ENCODE data around the gene NOTCH2NLA.
"Not testable (repeated sequence)": the region's sequence is repeated elsewhere in the genome, so short reads cannot be mapped to it uniquely, and the experiment has no call there.

The NOTCH2NLA gene

DNA sequence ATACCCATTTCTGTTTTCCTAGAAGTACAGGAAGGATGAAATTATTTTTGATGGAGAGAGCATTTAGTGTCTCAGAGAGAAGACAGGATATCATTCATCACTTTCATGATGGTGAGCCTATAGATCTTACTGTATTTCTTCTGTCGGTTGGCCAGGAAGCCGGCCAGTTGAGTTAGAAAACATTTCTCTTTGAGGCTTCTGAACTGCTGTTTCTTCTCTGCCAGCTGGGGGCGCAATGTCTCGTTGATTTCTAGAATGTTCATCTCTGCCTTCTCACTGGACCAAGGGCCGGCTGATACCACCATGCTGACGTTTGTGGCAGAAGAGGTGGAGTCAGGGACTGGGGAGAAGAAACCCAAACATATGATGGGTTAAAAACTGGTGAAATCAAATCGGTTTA, 84.4 kb downstream of the NOTCH2NLA start, which contains the start of gene NBPF10:
NBPF10 (minus strand) TSS at position 340 of the 400 bp plus-strand sequence; CDS start at position 305, 35 bp downstream.
- DNase-seq: not testable (repeated sequence)
